Measurements from ENCODE around the gene ILDR2.

DNA sequence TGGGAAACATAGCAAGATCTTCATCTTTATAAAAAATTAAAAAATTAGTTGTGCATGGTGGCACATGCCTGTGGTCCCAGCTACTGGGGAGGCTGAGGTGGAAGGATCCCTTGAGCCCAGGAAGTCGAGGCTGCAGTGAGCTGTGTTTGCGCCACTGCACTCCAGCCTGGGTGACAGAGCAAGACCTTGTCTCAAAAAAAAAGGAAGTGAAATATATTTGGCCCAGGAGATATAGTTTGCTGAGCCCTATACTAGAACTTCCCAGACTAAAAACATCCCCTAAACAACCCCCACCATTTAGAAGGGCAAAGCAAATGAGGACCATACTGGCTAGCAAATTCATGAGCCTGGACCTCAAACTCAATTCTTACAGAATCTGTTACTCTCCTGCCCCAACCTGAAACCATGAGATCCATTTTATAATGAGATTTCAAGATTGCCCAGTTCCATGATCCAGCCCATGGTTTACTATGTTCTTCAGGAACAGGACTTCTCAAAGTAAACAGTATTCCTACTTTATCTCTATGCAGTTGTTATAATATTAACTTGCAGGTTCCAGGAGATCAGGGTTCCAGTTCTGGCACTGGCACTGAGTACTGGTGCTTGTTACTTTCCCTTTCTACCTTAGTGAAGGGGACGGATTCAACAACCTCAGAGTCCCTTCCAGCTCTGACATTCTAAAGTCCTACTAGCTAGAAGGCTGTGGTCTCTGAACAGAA, 50.4 kb downstream of the ILDR2 start:
- no peak for TF ChIP-seq SP1 (IDR thresholded peaks at IDR 0.05; ENCODE audit: low read depth, low read length)
- TF ChIP-seq, protein P1, sequence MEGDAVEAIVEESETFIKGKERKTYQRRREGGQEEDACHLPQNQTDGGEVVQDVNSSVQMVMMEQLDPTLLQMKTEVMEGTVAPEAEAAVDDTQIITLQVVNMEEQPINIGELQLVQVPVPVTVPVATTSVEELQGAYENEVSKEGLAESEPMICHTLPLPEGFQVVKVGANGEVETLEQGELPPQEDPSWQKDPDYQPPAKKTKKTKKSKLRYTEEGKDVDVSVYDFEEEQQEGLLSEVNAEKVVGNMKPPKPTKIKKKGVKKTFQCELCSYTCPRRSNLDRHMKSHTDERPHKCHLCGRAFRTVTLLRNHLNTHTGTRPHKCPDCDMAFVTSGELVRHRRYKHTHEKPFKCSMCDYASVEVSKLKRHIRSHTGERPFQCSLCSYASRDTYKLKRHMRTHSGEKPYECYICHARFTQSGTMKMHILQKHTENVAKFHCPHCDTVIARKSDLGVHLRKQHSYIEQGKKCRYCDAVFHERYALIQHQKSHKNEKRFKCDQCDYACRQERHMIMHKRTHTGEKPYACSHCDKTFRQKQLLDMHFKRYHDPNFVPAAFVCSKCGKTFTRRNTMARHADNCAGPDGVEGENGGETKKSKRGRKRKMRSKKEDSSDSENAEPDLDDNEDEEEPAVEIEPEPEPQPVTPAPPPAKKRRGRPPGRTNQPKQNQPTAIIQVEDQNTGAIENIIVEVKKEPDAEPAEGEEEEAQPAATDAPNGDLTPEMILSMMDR (IDR thresholded peaks at IDR 0.05 in 2 of 3, conservative IDR thresholded peaks at IDR 0.05 in 1 of 3; ENCODE audit: control insufficient read depth in 2 of 3, extremely low read depth in 1 of 3, insufficient read depth in 1 of 3, low read depth in 3 of 3, low read length in 3 of 3) = no peak
